Measurements from ENCODE around the gene TMEM185B. TPM values are rescaled to one million over a fixed set of nuclear protein-coding genes. Genes with fewer than 3 reads are reported as not detected.
A peak's percentile ranks its signal among the peaks of the same experiment; 100 is the strongest.
"Not testable (repeated sequence)": the region's sequence is repeated elsewhere in the genome, so short reads cannot be mapped to it uniquely, and the experiment has no call there.

The TMEM185B gene
- polyA plus RNA-seq, 1 donor = 24.3 TPM

DNA sequence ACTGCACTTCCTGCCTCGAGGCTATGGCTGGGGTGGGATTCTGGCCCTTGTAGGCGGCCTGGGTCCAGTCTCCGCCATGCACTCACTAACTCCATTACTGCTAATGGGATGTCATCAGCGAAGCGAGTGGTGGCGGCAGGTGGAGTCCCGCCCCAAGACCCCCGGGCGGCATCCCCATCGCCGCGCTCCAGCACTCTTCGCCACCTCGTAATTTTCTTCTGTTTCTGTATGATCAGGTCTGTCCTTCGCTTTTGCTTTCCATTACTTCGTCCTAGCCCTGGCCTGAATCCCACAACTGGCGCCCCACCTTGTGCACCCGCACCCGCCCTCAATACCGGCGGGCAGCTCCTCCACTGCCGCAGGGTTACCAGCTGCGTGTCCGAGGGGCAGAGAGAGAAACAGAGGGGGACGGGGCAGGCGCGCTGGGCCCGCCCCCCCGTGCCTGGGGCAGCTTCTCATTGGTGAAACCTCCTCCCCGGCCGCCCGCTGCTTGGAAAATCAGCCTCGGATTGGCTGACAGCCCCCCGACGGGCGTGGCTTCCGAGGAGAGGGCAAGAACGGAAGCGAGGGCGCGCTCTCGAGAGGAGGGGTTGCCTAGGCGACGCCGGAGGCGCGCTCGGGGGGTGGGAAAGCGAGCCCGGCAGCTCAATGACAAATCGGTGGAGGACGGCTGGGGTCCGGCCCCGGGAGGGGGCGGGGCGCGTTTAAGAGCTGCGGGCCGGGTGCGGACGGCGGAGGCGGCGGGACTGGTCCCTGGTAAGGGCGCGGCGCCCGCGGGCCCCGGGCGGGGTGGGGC, 29.2 kb upstream of the TMEM185B start, which contains the start of gene RALB:
Gene RALB (plus strand): TSS at position 628 of the 796 bp plus-strand sequence. CDS start 25,813 bp downstream, outside the sequence.
- DNase-seq = peak; percentile 98

- DNase-seq = no peak
These were observed 28.7 kb upstream of the TMEM185B start for GRCh38 chr2:120251880-120252224.

DNA sequence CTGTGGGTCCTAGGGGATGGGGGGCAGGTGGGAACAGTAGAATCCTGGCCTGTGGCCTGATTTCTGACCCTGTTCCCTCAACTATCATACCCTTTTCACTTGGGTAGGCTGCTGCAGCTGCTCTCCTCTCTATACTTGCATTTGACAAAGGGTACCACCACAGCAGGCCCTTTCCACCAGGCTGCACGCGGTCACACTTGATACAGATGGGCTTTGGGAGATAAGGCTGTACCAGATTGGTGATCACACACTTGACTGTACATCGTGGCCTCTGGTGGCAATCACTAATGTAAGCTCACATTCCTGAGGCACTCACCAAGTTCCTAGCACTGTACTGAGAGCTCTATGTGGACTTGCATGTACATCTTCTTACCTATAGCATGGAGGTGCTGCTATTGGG, 27.9 kb upstream of the TMEM185B start:
- DNase-seq = no peak

DNA sequence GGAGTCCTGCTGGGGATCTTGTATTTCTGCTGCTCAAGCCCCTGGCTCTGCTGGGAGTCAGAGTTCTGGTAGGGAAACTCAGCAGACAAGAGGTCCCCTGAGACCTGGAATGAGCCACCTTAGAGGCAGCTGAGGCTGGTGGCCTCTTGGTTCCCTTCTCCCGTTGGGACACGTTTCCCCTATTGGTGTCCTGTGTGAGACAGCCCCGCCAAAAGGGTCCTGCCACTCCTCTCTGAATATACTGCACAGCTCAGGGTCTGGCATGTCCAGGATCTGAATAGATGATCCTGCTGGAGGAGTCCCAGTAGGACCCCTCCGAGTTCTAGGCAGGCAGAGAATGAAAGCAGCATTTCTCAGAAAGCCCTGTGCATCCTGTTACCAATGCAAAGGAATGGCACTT, 27.4 kb upstream of the TMEM185B start:
- DNase-seq = no peak

- DNase-seq = no peak
These were observed 24.7 kb upstream of the TMEM185B start for GRCh38 chr2:120247851-120248250.

DNA sequence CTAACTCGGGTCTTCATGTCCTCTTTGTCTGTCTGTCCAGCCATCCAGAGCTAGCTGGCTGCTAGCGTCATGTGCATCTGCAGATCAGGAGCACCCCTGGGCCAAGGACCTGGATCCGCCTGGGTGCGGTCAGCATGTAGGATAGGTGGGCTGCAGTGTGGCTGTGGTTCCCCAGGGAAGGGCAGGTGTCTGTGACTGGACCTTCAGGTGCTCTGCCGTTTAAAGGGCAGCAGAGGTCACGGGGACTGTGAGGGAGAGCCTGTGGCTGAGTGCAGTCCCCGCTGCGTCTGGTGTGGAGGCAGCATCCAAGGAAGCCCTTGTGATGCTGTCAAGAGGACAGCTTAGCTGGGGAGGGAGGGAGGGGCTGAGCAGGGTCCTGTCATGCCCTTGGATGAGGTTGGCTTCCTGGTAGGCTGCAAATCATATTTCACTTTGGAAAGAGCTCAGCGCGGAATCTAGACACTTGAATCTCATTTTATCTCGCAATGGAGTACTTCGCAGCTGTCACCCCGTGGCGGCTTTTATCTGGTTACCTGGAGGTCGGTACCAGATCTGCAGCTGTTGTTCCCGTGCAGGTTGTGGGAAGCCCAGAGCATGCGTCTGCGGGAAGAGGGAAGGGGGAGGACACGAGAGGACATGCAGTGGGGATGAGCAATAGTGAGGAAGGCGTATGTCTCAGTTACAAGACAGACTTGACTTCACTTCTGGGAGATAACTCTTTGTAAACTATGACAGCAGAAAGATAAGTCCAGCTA, 23.5 kb upstream of the TMEM185B start:
- no peak for DNase-seq

- DNase-seq = peak; percentile 79
These were observed 22.5 kb upstream of the TMEM185B start for GRCh38 chr2:120245520-120246332.

DNA sequence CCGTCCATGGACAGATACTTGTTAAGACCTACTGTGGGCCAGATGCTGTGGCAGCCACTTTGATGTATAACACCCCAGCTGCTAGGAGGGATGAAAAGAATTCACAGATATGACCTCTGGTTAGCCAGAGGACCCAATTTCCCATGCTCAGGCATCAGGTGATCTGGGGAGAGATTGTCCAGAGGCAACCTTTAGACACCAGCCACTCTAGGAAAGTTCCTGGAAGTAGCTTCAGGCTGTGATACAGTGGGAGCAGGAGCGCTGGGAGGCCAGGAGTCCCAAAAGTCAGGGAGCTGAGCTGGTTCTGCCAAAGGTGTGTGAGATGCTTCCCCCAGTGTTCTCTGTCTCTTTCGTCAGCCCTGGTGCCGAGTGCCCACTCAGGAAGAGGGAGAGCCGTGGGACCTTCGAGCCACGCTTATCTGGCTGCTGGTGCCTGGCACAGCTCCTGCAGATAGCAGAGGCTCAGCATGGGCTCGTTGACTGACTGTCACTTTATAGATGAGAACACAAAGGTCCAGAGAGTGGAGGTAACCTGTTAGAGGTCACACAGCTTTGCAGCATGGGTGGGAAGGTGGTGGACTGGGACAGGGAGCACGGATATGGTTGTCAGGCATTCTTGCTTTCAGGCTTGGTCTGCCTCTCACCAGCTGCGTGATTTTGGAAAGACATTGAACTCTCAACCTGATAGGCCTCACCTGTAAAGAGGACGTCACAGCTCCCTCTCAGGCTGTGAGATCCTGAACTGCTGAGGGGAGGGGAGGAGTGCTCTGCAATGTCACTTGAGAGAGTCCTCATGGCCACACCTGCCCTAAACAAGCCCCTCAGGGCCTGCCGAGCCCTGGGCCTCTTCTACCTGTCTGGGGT, 21.7 kb upstream of the TMEM185B start:
- no peak for DNase-seq

DNA sequence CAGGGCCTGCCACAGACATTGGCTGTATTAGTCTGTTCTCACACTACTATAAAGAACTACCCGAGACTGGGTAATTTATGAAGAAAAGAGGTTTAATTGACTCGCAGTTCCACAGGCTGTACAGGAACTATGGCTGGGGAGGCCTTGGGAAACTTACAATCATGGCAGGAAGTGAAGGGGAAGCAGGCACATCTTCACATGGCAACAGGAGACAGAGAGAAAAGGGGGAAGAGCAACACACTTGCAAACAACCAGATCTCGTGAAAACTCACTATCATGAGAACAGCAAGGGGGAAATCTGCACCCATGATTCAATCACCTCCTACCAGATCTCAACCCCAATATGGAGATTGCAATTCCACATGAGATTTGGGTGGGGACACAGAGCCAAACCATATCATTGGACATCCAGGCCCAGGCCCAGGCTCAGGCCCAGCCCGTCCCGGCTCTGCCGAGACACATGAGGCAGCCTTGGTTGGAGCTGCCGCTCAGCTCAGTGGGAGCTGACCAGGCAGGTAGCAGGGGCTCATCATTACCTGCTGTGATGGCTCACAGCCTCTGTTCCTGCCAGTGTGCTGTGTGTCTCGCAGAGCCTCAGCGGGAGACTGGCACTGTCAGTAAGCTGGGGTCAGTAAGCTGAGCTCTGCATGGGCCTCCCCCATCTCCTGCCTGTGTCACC, 20.8 kb upstream of the TMEM185B start:
- no peak for DNase-seq

GRCh38 chr2:120243211-120243610, 20.0 kb upstream of the TMEM185B start:
- no peak for DNase-seq

- DNase-seq = no peak
These were observed 18.5 kb upstream of the TMEM185B start for GRCh38 chr2:120241684-120242083.

- no peak for DNase-seq
These were observed 17.8 kb upstream of the TMEM185B start for GRCh38 chr2:120240901-120241429.

DNA sequence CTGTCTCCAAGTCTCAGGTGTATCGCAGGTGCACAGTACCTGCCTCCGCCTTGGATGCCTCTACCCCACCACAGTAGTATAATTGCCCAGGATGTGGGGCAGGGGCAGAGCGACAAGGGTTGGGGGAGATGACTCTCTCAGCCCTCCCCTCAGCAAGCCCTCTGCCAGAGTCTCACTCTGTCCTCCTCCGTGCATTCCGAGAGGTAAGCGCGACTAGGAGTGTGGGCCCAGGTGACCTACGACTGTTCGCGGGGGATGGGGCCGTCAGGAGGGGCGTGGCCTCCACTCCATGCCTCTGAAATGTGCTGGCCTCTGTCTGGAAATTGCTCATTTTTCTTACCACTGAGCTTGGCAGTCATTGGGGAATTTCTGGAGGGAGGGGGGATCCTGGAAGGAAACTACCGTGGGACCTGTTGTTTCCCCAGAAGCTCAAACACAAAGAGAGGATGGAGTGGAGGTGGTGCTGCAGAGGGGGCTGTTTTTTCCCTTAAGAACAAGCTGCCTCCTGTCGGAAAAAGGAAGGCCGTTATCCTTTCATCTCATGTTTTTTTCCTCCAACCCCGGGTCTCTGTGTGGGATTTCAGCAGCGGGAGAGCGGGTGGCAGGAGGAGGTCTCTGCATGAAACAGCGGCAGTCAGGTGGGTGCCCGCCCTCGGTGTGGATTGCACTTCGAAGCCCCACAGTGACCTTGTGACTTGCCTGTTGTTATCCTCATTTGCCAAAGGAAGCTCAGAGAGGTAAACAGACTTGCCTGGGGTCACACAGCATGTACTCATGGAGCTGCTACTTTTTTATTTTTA, 16.5 kb upstream of the TMEM185B start:
- peak; percentile 53 for DNase-seq

GRCh38 chr2:120238728-120239487, 15.7 kb upstream of the TMEM185B start:
- no peak for DNase-seq

DNA sequence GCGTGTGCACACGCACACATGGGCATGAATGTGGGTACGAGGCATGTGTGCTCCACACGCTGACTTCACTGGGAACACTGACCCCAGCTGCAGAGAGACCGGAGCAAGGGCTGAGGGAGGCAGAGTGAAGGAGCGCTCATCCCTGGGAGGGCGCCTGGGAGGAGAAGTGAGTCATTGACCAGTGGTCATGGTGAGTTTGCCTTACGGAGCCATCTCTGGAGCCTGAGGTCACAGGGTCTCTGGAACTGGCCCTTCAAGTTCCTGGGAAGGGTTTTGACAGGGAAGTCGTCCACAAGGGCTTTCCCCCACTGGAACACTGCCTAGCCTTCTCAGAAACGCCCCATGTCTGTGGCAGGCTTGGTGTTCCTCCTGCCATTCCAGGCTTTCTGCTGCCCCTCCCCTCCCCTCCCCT, 14.3 kb upstream of the TMEM185B start:
- DNase-seq = no peak

GRCh38 chr2:120236791-120237190, 13.6 kb upstream of the TMEM185B start:
- DNase-seq = no peak

- no peak for DNase-seq
These were observed 13.1 kb upstream of the TMEM185B start for GRCh38 chr2:120236316-120236715.

DNA sequence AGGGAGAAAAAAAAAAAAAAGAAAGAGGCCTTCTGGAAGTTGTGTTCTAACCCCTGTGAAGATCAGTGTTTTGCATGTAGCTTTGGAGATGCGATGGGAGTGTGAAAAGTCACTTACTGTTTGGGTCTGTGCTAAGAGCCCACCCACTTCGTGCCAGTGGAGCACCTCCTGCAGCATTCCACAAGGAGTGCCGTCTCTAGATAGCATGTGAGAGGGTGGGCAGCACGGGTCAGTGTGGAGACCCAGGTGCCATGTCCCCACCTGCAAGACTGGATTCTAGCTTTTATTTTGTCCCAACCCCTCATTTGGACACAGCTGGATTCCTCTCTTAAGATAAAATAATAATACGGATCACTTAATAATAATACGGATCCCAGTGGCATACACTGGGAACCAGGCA, 12.5 kb upstream of the TMEM185B start:
- DNase-seq = no peak

- DNase-seq = not testable (repeated sequence)
These were observed 12.0 kb upstream of the TMEM185B start for GRCh38 chr2:120235158-120235557.
